Left kidney (tissue), 2 donors: ENCODE results near the gene MACROD2. TPM values are rescaled to one million over a fixed set of nuclear protein-coding genes. Genes with fewer than 3 reads are reported as not detected.
"Not testable (repeated sequence)": the region's sequence is repeated elsewhere in the genome, so short reads cannot be mapped to it uniquely, and the experiment has no call there.

Experiments
- DNase-seq: peaks from one replicate; pipeline ENCODE4 v3.0.0-alpha.2; 2013
- polyA plus RNA-seq: library from polyadenylated mRNA; unstranded; fragments of 120-200 nt; gene quantifications from one replicate; pipeline ENCODE4 v1.2.1, GENCODE V29; 2013; ENCODE audit not compliant: insufficient read length

Gene MACROD2
- polyA plus RNA-seq, 1 donor = 17.2 TPM

- DNase-seq = no peak
Measured at GRCh38 chr20:14913896-14914620, 918.7 kb downstream of the MACROD2 start.

- no peak for DNase-seq
Measured at GRCh38 chr20:14914633-14915032, 919.3 kb downstream of the MACROD2 start.

DNA sequence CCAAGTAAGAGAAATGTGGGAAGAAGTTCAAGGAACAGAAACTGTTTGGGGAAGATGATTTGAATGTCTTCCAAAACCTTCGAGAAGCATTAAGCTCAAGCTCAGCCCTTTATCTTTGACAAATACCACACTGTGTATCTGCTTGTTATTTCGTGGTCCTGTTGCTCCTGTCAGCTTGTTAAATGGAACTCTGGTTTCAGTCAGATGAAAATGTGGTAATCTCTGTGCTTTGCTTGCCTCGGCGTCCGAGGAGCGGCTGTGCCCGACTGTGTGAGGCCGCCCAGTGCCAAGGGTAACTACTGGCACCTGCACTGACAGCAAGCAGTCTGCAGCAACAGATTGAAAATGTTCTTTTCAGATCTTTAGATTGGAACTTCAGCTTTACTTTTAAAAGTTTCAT is 920.0 kb downstream of the MACROD2 start:
- no peak for DNase-seq

GRCh38 chr20:14916360-14916920 is 921.1 kb downstream of the MACROD2 start:
- DNase-seq = no peak

GRCh38 chr20:14918281-14918680 is 923.0 kb downstream of the MACROD2 start:
- no peak for DNase-seq

DNA sequence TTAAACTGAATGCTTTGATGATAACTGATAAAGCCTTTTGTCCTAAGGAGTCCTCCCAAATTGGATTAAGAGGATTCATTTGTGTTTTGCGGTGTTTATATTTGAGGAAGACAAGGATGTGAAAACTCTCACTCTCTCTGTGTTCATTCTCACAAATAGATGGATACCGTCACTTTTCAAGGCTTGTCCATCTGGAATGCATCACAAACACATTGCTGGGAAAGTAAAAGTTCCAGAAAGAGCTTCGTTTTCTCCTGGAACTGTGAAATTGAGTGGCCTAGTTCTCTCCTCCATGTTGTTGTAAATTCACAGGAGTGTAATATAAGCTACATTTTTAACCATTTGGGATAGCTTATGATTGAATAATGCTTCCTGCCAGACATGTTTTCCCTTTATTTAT is 923.7 kb downstream of the MACROD2 start:
- no peak for DNase-seq

GRCh38 chr20:14919501-14920081 is 924.3 kb downstream of the MACROD2 start:
- peak; percentile 29 for DNase-seq

DNA sequence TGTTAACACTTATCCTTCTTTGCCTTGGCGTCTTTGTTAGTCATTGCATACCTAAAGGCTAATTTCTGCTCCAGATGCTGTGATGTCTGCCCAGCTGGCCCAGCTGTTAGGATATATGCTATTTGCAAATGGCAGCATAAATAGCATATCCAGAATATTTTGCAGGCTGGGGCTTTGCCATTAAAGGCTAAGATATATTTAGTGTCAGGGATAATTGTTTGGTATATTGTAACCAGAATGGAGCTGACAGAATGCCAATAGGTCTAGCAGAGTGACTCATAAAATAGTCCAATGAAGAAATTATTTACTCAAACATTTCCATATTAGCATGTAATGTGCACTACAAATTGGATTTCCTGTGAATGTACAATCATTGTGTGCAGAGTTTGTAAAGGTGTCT is 926.2 kb downstream of the MACROD2 start:
- DNase-seq = no peak

GRCh38 chr20:14922503-14923267 is 927.4 kb downstream of the MACROD2 start:
- no peak for DNase-seq

DNA sequence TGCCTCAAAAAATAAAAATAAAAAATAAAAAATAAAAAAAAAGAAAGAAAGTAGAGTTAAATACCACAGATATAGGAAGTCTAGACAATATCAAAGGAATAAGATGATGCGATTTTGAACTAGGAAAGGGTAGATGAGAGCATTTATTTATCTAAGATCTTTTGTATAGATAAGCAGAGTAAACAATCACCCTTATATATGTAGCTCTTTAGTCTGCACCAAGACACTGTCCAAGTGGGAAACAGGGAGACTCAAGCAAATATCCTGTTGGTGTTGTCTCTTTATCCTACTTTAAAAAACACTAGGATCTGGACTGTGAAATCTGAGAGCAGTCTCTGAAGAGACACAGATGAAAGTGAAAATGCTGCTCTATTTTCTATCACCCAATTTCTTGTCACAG is 929.1 kb downstream of the MACROD2 start:
- DNase-seq = no peak

DNA sequence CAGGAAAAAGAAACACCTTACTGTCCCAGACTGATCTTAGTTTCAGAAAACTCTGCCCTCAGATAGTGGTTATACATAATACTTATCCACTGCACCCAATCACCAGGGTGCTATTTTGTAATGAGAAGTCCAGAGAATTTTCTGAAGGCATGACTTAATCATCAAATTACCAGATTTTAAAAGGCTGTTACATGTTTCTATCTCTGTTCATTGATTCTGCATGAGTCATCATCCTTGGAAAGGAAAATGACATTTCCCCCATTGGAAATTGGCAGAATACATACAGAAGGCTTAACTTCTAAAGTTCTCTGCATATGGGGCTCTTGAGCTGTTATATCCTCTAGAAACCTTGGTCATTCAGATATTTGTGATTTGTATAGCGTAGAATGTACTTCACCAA is 930.0 kb downstream of the MACROD2 start:
- no peak for DNase-seq

GRCh38 chr20:14926436-14926835 is 931.1 kb downstream of the MACROD2 start:
- not testable (repeated sequence) for DNase-seq

GRCh38 chr20:14928083-14928482 is 932.8 kb downstream of the MACROD2 start:
- DNase-seq = no peak

- DNase-seq = no peak
Measured at GRCh38 chr20:14929388-14929787, 934.1 kb downstream of the MACROD2 start.

- peak; percentile 60 for DNase-seq
Measured at GRCh38 chr20:14932040-14932439, 936.7 kb downstream of the MACROD2 start.

- DNase-seq = no peak
Measured at GRCh38 chr20:14935285-14935684, 940.0 kb downstream of the MACROD2 start.

GRCh38 chr20:14937021-14937420 is 941.7 kb downstream of the MACROD2 start:
- DNase-seq = no peak

GRCh38 chr20:14937846-14938245 is 942.5 kb downstream of the MACROD2 start:
- no peak for DNase-seq

DNA sequence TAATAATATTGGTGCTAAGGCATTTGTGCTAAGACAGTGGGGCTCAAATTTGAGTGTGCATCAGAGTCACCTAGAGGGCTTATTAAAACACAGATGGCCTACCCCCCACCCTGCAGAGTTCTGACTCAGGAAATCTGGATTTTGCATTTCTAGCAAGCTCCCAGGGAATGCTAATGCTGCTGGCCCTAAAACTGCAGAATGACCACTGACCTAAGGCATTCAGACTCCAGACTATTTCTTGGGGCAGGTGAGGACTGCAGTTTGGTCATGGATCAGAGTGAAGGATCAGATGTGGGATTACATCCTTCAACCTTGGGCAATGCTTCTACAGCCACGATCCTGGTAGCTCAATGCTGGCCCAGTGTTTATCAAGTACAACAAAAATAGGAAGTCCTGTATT is 952.2 kb downstream of the MACROD2 start:
- DNase-seq = no peak

DNA sequence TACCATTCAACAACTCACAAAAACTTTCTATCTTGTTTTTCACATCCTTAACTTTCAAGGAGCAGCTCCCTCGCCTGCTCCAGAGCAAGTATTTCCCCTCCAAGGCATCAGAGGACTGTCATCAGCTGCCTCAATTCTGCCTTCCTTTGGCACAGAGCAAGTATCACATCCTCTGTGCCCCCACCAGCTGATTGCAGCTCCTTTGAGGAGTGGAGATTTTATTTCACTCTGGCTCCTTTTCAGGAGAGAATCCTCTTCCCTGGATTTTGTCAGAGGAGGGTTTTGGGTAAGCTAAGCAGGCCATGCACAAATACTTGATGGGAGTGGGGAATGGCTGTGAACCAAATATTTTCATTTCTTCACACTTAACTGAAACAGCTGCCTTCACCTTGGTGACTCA is 952.6 kb downstream of the MACROD2 start:
- no peak for DNase-seq

- DNase-seq = no peak
Measured at GRCh38 chr20:14948416-14948815, 953.1 kb downstream of the MACROD2 start.

DNA sequence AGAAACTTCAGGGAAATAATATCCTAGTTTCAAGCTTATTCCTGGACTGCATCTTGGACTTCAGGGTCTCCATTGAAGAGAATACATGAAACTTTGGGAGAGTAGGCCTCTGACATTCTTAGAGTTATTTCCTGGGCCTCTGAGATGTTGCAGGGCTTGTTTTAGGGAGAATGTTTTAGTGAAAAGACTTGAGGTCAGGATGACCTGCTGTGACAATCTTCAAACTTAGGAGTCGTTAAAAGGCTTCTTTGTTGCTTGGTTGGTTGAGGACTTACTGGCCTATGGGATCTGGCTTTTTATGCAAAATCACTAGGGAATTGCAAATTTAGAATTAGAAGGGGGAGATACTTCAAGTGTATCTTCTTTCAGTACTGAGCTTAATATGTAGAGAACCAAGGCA is 955.3 kb downstream of the MACROD2 start:
- no peak for DNase-seq

DNA sequence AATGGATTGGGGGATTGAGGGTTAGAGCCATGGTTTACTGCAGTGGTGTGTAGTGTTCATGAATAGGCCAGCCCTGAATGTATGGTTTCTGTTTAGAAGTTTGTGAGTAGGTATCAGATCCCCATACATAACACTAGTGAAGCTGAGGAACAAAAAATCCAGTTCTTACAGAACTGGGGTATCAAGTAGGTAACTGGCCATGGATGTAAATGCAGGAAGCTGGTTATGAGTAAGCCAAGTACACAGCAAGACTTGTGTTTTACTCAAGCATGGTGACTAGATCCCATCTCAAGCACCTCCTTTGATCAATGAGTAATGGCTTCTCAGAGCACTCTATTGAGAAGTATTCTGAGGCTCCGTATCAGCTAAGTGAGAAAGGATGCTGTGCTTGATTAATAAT is 955.8 kb downstream of the MACROD2 start:
- DNase-seq = no peak
